ENCODE results near the gene MEP1A. TPM values are rescaled to one million over a fixed set of nuclear protein-coding genes. Genes with fewer than 3 reads are reported as not detected.

MEP1A gene
- total RNA-seq, 4 donors from 2014 or later = 0.09 TPM; not detected in 3

DNA sequence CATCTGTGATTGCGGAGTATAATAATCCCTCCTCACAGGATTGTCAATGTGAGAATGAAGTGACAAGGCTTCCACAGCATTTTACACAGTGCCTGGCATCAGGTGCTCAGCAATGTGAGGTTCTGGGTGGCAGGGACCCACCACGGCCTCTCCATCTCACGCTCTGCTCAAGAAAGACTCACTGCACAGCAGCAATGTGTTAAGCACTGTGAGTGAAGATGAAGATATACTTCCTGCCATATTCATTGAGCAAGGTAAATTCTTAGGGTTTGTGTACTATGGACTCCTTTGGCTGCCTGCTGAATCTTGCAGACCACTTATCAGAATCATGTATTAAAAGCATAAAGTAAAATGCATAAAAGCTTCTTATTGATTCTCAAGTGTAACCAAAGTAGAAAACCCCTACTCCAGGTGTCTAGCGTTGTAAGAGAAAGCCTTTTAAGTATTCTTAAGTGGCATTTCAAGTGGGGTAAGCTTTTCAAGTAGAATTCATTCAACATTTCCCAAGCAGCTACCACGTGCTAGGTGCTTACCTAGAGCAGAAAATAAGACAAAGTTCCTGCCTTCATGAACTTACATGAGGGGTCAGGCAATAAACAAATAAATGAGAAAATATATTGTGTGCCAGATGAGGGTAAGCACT, 17.0 kb upstream of the MEP1A start:
- whole genome bisulfite sequencing, 2 donors = 82 to 83% methylated on average over 5 of the region's 5 CpGs
- no peak for TF ChIP-seq CTCF (IDR thresholded peaks at IDR 0.05)
- TF ChIP-seq POLR2A (IDR thresholded peaks at IDR 0.05) = no peak
- intact Hi-C loops (cut with DNase I) = no loop called here
- H3K9me3 ChIP-seq = no peaks in the 10 kb centered on the region
- no peaks in the 10 kb centered on the region for H3K27me3 ChIP-seq
- no peak overlapping the region for H3K27ac ChIP-seq
- no peak for DNase-seq
- no peaks in the 10 kb centered on the region for H3K36me3 ChIP-seq
- H3K4me3 ChIP-seq = no peak overlapping the region
- H3K4me1 ChIP-seq = no peaks in the 10 kb centered on the region

DNA sequence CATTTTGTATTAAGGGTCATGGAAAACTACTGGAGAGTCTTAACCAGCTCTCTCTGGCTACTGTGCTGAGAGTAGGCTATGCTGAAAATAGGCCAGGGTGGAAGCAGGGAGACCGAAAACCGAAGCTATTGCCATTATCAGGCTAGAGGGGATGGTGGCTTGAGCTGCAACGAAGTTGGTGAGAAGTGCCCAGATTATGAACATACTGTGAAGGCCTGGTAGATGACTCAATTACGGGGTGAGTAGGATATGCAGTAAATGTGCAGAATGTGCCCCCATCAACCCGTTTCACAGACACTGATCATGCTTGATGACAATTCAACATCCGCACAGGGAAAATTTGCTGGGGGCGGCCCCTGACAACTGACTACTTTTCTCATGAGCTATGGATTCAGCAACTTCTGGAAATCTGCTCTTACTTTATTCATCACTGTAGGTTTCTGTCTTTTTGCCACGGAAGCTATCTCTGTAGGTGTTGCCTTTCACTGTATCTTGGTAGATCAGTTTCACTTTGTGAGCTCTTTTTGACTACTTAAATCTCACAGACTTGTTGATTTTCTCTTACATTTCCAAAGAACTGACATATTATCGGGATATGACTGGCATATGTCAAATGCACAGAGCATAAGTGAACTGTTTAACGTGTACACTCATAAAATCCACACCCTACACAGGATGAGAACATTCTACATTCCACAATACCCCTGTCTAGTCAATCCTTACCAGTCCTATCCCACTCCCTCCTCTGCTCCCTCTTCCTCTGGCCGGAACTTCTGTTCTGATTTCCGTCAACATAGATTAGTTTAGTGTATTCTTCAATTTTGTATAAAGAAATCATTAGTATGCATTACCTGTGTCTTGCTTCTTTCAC, 15.5 kb upstream of the MEP1A start:
- WGBS, 2 donors = 79 to 91% methylated on average over 12 of the region's 12 CpGs
- Histone ChIP-seq H3K4me1 (no peaks in the 10 kb centered on the region), H3K4me3 (no peak overlapping the region)

DNA sequence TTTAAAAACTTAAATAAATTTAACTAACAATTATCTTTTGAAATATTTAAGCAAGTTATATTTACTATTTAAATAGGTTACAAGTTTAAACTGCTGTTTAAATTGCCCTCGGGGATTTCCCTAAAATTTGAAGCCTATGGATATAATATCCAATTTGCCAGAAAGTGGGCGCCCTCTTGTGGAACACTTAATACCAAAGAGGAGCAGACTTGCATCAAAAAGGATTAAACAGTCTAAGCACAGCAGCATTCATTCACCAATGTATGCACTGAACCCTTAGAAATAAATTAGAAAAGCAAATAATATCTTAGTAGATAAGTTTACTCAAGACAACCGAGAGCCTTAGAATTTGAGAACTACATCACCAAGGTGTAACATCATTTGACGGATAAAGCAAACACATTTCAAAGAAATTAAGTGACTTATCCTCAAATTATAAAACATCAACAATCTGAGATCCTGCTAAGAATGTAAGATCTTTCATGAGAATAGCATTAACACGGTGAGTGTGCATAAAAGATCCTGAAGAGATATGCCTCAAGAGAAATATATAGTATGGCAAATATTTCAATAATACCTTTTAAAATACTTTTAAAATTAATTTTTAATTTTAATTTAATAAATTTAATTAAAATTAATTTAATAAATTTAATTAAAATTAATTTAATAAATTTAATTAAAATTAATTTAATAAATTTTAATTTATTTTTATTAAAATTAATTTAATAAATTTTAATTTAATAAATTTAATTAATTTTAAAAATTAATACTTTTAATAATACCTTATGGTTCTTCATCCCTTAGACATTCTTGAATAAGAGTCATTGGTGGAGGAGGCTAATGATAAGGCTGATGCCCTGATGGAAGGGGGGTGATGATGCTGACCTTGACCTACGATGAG, 11.5 kb upstream of the MEP1A start:
- Histone ChIP-seq H3K9me3 (no peaks in the 10 kb centered on the region), H3K36me3 (no peaks in the 10 kb centered on the region), H3K4me1 (no peaks in the 10 kb centered on the region), H3K27me3 (no peaks in the 10 kb centered on the region), H3K27ac (no peak overlapping the region), H3K4me3 (no peak overlapping the region)
- intact Hi-C loops (cut with DNase I) = no loop called here
- DNase-seq = no peak
- WGBS, 2 donors = 29 to 33% methylated on average over 6 of the region's 6 CpGs
- TF ChIP-seq CTCF (IDR thresholded peaks at IDR 0.05) (peak; percentile 25 to 69 (median 52)), POLR2A (IDR thresholded peaks at IDR 0.05) (no peak)

More for the DNA sequence above, 15.5 kb upstream of the MEP1A start:
- no peak for DNase-seq
- TF ChIP-seq POLR2A (IDR thresholded peaks at IDR 0.05) (no peak), CTCF (IDR thresholded peaks at IDR 0.05) (no peak)
- Histone ChIP-seq H3K27ac (no peak overlapping the region), H3K36me3 (no peaks in the 10 kb centered on the region), H3K9me3 (no peaks in the 10 kb centered on the region), H3K27me3 (no peaks in the 10 kb centered on the region)
- intact Hi-C loops (cut with DNase I) = no loop called here

DNA sequence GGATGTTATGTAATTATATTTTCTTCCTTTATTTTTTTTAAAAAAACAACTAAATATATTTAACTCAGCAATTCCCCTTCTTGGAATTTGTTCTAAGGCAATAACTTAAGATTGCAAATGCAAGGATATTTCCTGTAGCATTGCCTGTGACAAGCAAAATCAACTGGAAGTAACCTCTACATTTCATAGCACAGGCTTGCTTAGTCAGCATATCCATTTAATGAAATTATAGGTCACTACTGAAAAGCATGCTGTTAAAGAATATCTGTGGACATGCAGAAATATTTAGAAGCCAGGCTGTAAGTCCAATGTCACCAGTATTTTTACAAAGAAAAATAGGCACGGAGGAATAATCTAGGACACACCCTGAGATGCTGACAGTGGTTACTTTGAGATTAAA, 8.7 kb upstream of the MEP1A start:
- Histone ChIP-seq H3K27ac (no peak overlapping the region), H3K9me3 (no peaks in the 10 kb centered on the region), H3K4me3 (no peak overlapping the region), H3K4me1 (no peaks in the 10 kb centered on the region), H3K27me3 (no peaks in the 10 kb centered on the region), H3K36me3 (no peaks in the 10 kb centered on the region)
- no peak for DNase-seq
- 70 to 77% methylated on average over 1 of the region's 1 CpG for WGBS, 2 donors
- no peak for TF ChIP-seq POLR2A (IDR thresholded peaks at IDR 0.05)
- intact Hi-C loops (cut with DNase I) = no loop called here

DNA sequence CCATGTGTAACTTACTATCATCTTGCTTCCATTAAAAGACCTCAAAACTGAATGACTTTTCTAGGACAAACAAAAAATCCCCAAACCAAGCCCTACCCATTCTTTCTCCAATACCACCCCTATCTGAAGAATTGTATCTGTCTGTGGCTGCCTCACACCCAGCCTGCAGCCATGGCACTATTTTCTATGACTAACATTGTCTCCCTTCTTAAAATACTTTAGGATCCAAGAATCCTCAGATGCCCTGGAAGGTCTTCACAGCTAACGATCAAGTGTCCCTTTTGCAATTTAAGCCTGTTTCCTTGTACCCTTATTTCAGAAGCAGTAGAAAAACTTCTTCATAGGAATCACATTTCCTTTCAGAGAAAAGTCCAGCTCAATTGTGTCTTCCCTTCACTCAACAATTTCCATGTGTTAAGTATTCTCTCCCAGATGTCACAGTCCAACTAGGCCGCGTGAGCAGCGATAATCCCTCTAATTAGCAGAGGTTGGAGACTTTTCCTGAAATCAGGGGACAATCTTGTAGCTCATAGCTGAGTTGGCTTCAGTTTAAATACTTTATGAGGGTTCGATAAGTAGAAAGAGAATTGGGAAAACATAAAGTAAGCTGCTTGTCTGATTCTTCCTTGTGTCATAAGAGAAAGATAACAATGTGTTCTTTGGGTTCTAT, 5.2 kb upstream of the MEP1A start:
- Histone ChIP-seq H3K9me3 (no peaks in the 10 kb centered on the region), H3K4me3 (no peak overlapping the region), H3K27ac (no peak overlapping the region), H3K4me1 (no peaks in the 10 kb centered on the region), H3K36me3 (no peaks in the 10 kb centered on the region), H3K27me3 (no peaks in the 10 kb centered on the region)
- TF ChIP-seq CTCF (IDR thresholded peaks at IDR 0.05) = no peak
- no peak for TF ChIP-seq POLR2A (IDR thresholded peaks at IDR 0.05)
- DNase-seq = no peak
- 81 to 83% methylated on average over 5 of the region's 5 CpGs for WGBS, 2 donors
- intact Hi-C loops (cut with DNase I) = no loop called here

All from esophagus squamous epithelium (tissue), 5 donors.